COR-L47 (cell line): ENCODE results near the gene PRSS23.

Source experiments
- DNase-seq: peaks from one replicate; lab custom pipeline; 2025; lab: John Stamatoyannopoulos, UW

PRSS23 gene

GRCh38 chr11:86790867-86791849, 9.2 kb upstream of the PRSS23 start:
- no peak for DNase-seq

GRCh38 chr11:86792150-86792549, 8.2 kb upstream of the PRSS23 start:
- no peak for DNase-seq

GRCh38 chr11:86793307-86793706, 7.0 kb upstream of the PRSS23 start:
- no peak for DNase-seq

- no peak for DNase-seq
Measured at GRCh38 chr11:86795511-86795910, 4.8 kb upstream of the PRSS23 start.

- no peak for DNase-seq
Measured at GRCh38 chr11:86795949-86796348, 4.4 kb upstream of the PRSS23 start.

- no peak for DNase-seq
Measured at GRCh38 chr11:86797133-86797532, 3.2 kb upstream of the PRSS23 start.

GRCh38 chr11:86798988-86799387, 1.4 kb upstream of the PRSS23 start:
- DNase-seq = no peak

- DNase-seq = no peak
Measured at GRCh38 chr11:86799680-86800075, 664 bp upstream of the PRSS23 start.

GRCh38 chr11:86800960-86801272, 574 bp downstream of the PRSS23 start:
- DNase-seq = no peak

GRCh38 chr11:86801364-86801763, 1.0 kb downstream of the PRSS23 start:
- DNase-seq = no peak

GRCh38 chr11:86802146-86802545, 1.8 kb downstream of the PRSS23 start:
- no peak for DNase-seq

- DNase-seq = peak; percentile 39
Measured at GRCh38 chr11:86802601-86803051, 2.3 kb downstream of the PRSS23 start.

- no peak for DNase-seq
Measured at GRCh38 chr11:86803136-86804045, 3.0 kb downstream of the PRSS23 start.

- no peak for DNase-seq
Measured at GRCh38 chr11:86804951-86805350, 4.6 kb downstream of the PRSS23 start.

- no peak for DNase-seq
Measured at GRCh38 chr11:86805873-86806310, 5.5 kb downstream of the PRSS23 start.

- no peak for DNase-seq
Measured at GRCh38 chr11:86806903-86807302, 6.6 kb downstream of the PRSS23 start.

- DNase-seq = no peak
Measured at GRCh38 chr11:86807360-86807759, 7.0 kb downstream of the PRSS23 start.

- no peak for DNase-seq
Measured at GRCh38 chr11:86809561-86809960, 9.2 kb downstream of the PRSS23 start.

GRCh38 chr11:86810288-86810687, 9.9 kb downstream of the PRSS23 start:
- no peak for DNase-seq

- DNase-seq = no peak
Measured at GRCh38 chr11:86811637-86812321, 11.4 kb downstream of the PRSS23 start.

- DNase-seq = no peak
Measured at GRCh38 chr11:86812322-86812670, 12.0 kb downstream of the PRSS23 start.

- DNase-seq = no peak
Measured at GRCh38 chr11:86812981-86813380, 12.6 kb downstream of the PRSS23 start.
